Stimulated activated memory B cell treated with anti-CD40 and anti-IgM and Interleukin-4, amounts not matched to agents 10 μg/mL and 1 μg/mL and 100 μg/mL, for 72 hours (primary cell): ENCODE results near the gene ADAMTS4.
A peak's percentile ranks its signal among the peaks of the same experiment; 100 is the strongest.
"Not testable (repeated sequence)": the region's sequence is repeated elsewhere in the genome, so short reads cannot be mapped to it uniquely, and the experiment has no call there.

Source experiments
- ATAC-seq: fragments of 150-1000 bp; cut with Tn5 transposase; 2 replicates; pipeline ENCODE4 v1.10.0; 2021
- H3K27ac Mint-ChIP-seq: one replicate; pipeline ENCODE4 v1.8.0; 2022; ENCODE audit warnings: mild to moderate bottlenecking, mixed read lengths
- H3K27me3 Mint-ChIP-seq: one replicate; pipeline ENCODE4 v1.8.0; 2022; ENCODE audit warnings: mixed read lengths
- H3K36me3 Mint-ChIP-seq: one replicate; pipeline ENCODE4 v1.8.0; 2022; ENCODE audit warnings: mixed read lengths
- H3K4me1 Mint-ChIP-seq: one replicate; pipeline ENCODE4 v1.8.0; 2022; ENCODE audit warnings: mixed read lengths
- H3K4me3 Mint-ChIP-seq: one replicate; pipeline ENCODE4 v1.8.0; 2022; ENCODE audit warnings: mild to moderate bottlenecking, moderate library complexity, mixed read lengths
- H3K9me3 Mint-ChIP-seq: one replicate; pipeline ENCODE4 v1.8.0; 2022; ENCODE audit warnings: mixed read lengths

The ADAMTS4 gene

DNA sequence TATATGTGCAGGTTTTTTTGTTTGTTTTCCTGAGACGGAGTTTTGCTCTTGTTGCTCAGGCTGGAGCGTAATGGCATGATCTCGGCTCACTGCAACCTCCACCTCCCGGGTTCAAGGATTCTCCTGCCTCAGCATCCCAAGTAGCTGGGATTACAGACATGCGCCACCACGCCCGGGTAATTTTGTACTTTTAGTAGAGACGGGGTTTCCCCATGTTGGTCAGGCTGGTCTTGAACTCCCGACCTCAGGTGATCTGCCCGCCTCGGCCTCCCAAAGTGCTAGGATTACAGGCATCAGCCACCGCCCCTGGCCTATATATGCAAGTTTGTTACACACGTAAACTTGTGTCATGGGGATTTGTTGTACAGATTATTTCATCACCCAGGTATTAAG lies 25.8 kb upstream of the ADAMTS4 start:
- H3K36me3 Mint-ChIP-seq = peaks cover 20% of the 10 kb centered on the region
- not testable (repeated sequence) for H3K4me3 Mint-ChIP-seq, H3K9me3 Mint-ChIP-seq, H3K27ac Mint-ChIP-seq, ATAC-seq
- H3K4me1 Mint-ChIP-seq = peaks cover 30% of the 10 kb centered on the region
- H3K27me3 Mint-ChIP-seq = peaks cover 27% of the 10 kb centered on the region

DNA sequence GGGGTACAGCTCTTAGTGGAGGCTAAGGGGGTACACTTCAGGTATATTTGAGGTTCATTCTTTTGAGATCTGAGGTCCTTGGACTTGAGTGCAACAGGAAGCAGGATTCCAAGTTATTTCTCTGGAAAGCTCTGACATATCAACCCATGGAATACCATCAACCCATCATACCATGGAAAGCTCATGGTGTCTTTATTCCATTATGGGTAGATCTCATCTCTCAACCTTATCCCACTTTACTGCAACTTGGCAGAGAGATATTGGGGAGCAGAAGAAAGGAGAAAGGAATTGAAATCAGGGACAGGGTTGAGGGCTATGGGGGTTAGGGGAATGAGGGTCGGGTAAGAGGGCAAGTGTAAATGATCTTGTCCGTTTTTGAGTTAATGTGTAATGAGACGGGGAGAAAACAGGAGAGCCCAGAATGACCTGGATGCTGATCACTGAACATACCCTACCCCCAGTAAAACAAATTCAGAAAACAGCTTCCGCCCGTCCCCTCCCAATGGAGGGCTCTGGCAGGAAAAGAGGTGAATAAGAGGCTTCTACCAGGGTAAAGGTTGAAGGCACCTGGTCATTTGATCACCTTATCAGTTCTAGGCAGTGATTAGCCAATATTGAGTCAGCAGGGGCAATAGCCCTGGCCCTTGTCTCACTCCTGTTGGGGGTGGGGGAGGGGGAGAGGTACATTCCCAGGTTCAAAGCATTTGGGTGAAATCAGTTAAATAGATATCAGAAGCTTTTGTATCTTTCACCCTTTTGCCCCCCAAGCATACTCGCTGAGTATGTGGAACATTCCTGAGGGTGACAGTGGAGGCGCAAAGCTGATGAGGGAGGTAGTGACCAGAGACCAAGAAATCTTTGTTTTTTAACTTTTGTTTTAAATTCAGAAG lies 25.2 kb upstream of the ADAMTS4 start:
- ATAC-seq = no peak
- Mint-ChIP-seq H3K27me3 (peaks cover 27% of the 10 kb centered on the region), H3K9me3 (no peaks in the 10 kb centered on the region), H3K36me3 (peaks cover 13% of the 10 kb centered on the region), H3K4me3 (no peak overlapping the region), H3K27ac (no peak overlapping the region), H3K4me1 (peaks cover 30% of the 10 kb centered on the region)

DNA sequence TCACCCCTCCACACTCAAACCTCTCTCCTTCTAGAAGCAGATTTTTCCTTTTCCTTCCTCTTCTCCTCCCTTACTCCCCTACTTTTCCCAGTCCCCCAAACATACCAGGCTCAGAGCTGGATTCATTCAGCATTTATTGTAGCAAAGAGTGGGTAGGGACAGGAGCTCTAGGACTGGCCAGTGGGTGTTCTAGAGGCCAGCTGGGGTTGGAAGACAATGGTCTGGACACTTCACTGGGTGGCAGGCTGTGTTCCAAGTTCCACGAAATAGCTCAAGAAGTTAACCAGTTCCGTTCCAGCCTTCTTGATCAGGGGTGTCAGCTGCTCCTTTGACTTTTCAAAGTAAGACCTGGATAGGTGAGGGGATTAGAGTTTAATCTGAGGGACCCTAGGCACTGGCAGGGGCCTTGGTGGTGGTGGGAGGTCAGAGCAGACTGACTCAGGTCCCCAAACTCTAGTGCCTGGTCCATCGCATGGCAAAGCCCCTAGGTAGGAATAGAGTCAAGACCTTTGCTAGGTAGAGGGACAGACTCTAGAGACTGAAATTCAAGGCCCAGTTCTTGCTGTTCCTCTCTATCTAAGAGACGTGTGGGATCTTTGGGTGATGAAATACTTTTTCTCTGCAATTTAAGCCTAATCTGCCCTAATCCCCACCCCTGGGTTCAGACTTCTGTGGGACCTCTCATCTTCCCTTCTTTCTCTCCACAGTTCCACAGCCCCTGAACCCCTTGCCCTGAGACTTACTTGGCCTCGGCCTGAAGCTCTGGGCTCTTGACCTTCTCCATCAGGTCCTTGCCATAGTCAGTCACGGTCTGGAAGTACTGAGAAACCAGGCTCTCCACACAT lies 23.5 kb upstream of the ADAMTS4 start:
- ATAC-seq = no peak

DNA sequence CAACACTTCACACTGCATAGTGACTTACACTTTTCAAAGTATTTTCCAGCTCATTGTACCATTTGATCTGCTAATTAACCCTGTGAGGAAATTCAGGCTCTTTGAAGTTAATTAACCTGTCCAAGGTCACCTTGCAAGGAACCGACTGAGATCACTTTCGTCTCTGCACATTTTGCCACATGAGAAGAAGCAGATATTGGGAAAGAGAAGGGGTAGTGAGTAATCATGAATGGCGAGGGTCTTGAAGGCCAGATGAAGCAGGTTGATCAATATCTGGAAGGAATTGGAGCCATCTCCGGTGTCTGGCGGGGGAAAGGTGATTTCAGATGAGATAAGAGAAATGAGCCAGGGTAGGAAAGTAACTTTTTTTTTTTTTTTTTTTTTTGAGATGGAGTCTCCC lies 21.1 kb upstream of the ADAMTS4 start:
- Mint-ChIP-seq H3K27ac (no peak overlapping the region), H3K36me3 (peaks cover 3% of the 10 kb centered on the region), H3K9me3 (no peaks in the 10 kb centered on the region), H3K4me1 (peaks cover 28% of the 10 kb centered on the region), H3K27me3 (peaks cover 38% of the 10 kb centered on the region), H3K4me3 (no peak overlapping the region)
- no peak for ATAC-seq

More for the DNA sequence above, 23.5 kb upstream of the ADAMTS4 start:
- Mint-ChIP-seq H3K27ac (no peak overlapping the region), H3K4me3 (no peak overlapping the region), H3K27me3 (peaks cover 38% of the 10 kb centered on the region), H3K36me3 (no peaks in the 10 kb centered on the region), H3K9me3 (no peaks in the 10 kb centered on the region), H3K4me1 (peaks cover 38% of the 10 kb centered on the region)

DNA sequence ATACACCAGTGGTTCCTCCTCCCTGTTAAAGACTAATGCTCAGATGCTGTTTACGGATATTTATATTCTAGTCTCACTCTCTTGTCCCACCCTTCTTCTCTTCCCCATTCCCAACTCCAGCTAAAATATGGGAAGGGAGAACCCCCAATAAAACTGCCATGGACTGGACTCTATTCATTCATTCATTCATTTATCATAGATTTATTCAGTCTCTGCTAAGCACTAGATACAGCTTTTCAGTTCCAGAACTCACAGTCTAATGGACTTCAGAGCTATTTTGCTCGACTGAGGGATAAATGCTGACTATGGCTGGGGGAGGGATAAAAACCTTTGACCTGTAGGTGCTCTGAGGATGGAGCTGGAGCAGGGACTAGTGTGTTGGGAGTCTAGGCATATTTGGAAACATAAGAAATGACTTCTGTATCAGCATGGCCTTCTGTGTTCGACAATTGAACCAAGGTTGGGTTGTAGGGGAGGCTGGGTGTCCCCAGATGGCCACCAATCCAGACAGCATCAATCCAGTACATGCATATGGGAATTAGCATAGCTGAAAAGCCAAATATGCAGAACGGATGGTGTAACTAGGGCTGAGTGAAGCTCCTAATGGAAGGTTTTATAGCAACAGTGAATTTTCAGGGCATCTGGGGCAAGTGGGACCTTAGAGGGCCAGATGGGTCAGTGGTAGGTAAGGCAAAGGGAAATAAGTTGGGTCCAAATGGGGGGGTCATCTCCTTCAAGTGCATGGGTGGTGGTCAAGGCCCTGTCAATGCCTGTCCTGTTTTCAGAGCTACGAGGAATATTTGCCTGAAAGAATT lies 20.4 kb upstream of the ADAMTS4 start:
- Mint-ChIP-seq H3K4me1 (peaks cover 27% of the 10 kb centered on the region), H3K4me3 (no peak overlapping the region), H3K9me3 (no peaks in the 10 kb centered on the region), H3K36me3 (peaks cover 10% of the 10 kb centered on the region), H3K27me3 (peaks cover 38% of the 10 kb centered on the region), H3K27ac (no peak overlapping the region)
- no peak for ATAC-seq

DNA sequence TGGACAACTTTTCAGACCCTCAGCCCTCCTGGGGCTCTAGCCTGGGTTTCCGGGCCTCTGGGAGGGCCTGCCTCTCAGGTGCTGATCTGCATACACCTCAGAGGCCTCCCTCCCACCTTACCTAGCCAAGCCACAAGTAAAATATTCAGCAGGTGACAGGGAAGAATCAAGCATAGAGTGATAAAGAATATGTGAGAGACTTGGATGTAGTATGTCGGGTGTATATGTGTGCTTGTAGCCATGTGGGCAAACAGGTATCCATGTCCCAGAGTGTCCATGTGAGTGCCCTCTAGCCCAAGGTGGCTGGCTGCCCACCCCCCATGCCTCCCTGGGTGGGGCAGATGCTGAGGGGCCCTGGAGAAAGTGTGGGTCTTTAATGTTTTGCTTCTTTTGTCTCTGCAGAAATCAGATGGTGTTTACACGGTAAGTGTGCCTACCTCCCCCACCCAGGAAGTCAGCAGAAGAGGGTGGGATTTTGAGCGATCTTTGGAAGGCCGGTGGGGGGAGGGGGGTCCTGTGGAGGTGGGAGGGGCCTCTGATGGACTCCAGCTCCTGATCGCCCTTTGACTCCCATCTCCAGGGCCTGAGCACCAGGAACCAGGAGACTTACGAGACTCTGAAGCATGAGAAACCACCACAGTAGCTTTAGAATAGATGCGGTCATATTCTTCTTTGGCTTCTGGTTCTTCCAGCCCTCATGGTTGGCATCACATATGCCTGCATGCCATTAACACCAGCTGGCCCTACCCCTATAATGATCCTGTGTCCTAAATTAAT lies 19.6 kb upstream of the ADAMTS4 start:
- Mint-ChIP-seq H3K36me3 (peaks cover 18% of the 10 kb centered on the region), H3K4me1 (peaks cover 27% of the 10 kb centered on the region), H3K27me3 (peaks cover 30% of the 10 kb centered on the region), H3K9me3 (no peaks in the 10 kb centered on the region), H3K27ac (no peak overlapping the region), H3K4me3 (no peak overlapping the region)
- no peak for ATAC-seq

DNA sequence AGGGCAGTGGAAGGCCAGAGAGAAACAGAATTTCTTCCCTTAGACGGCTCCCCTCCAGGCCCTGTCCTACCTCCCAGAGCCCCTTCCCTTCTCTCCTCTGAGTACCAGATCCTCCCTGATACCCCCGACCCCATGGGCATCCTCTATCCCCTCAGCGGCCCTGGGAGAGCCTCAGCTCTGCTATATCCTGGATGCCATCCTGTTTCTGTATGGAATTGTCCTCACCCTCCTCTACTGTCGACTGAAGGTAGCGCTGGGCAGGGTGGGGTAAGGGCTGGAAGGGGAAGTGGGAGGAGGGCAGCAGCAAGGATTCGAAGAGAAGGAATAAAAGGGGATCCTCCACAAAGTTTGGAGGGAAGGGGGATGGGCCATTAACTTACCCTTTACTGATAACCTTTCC lies 19.0 kb upstream of the ADAMTS4 start:
- no peaks in the 10 kb centered on the region for H3K9me3 Mint-ChIP-seq
- H3K36me3 Mint-ChIP-seq = peaks cover 25% of the 10 kb centered on the region
- H3K27ac Mint-ChIP-seq = no peak overlapping the region
- no peak for ATAC-seq
- H3K27me3 Mint-ChIP-seq = peaks cover 24% of the 10 kb centered on the region
- peaks cover 27% of the 10 kb centered on the region for H3K4me1 Mint-ChIP-seq
- no peak overlapping the region for H3K4me3 Mint-ChIP-seq

DNA sequence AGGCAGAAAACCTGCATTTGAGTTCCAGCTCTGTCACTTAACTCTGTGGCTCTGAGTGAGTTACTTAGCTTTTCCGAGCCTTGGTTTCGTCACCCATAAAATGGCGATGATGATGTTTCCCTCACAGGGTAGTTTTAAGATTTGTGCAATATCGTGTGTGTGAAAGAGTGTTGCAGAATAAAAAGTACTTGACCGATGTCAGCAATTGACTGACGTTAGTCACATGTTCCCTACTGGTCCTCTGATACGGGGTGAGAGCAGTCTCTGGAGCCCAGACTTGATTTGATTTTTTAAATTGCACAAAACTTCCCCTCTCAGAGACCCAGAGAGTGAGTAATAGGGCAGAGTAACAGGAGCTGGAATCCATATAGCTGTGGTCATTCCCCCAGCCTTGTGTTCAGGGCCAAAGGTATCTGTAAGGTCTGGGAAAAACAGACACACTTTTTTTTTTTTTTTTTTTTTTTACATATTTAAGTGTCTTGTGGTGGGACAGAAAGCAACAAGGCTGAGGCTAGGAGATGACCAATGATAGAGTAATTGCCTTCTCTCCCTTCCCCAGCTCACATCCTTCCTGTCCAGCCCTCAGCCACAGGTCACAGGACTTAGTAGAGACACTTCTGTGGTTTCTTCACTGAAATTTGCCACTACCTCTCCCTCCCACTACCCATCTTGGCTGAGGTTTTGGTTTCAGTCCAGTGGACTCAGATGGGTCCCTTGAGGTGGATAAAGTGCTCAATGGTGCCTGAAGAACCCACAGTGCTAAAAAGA lies 18.3 kb upstream of the ADAMTS4 start:
- peak; percentile 91 for ATAC-seq
- H3K27me3 Mint-ChIP-seq = peaks cover 17% of the 10 kb centered on the region
- no peaks in the 10 kb centered on the region for H3K9me3 Mint-ChIP-seq
- peaks cover 29% of the 10 kb centered on the region for H3K36me3 Mint-ChIP-seq
- H3K4me1 Mint-ChIP-seq = peaks cover 27% of the 10 kb centered on the region
- H3K4me3 Mint-ChIP-seq = no peak overlapping the region
- H3K27ac Mint-ChIP-seq = no peak overlapping the region

DNA sequence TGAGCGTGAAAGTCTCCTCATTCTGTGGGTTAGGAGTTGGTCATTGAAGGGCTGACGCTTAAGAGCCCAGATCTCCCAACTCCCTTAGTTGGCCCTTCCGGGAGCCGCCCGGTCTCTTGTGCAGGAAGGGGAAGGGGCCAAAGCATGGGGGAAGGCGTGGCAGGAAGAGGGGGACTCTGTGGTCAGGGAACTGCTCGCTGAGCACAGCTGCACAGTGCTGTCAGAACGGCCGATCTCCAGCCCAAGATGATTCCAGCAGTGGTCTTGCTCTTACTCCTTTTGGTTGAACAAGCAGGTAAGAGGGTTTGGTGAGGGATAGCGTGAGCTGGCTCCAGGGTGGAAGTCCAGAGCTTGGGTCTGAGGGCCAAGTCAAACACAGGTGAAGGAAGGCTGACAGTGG lies 16.2 kb upstream of the ADAMTS4 start, which contains the start of gene FCER1G:
Gene FCER1G, plus strand, starts transcription at position 220 of the 400 bp plus-strand sequence. Its CDS starts 27 bp downstream, at position 247.
- Mint-ChIP-seq H3K27me3 (peaks cover 11% of the 10 kb centered on the region), H3K27ac (no peak within 1 kb of the TSS), H3K9me3 (no peaks in the 10 kb centered on the region), H3K36me3 (peaks cover 49% of the 10 kb centered on the region), H3K4me1 (peaks cover 28% of the 10 kb centered on the region), H3K4me3 (no peak within 1 kb of the TSS)
- no peak for ATAC-seq

DNA sequence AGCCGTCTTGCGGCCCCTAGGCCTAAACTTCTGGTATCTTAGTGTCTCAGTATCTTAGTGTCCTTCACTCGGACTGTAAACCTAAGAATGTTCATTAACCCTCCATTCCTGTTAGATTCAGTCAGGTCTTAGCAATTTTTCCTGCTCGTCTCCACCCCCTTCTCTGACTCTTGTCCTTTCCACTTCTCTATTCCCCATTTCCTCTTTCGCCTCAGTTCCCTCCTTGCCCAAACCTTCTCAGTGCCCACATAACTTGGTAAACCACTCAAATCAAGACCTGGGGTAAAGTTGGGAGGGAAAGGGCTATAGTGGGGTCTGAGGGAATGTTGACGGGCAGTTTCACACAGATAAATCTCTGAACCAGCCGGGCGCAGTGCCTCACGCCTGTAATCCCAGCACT lies 15.5 kb upstream of the ADAMTS4 start:
- ATAC-seq = no peak
- H3K4me3 Mint-ChIP-seq = no peak overlapping the region
- no peak overlapping the region for H3K27ac Mint-ChIP-seq
- no peaks in the 10 kb centered on the region for H3K9me3 Mint-ChIP-seq
- H3K36me3 Mint-ChIP-seq = peaks cover 56% of the 10 kb centered on the region
- H3K27me3 Mint-ChIP-seq = peaks cover 11% of the 10 kb centered on the region
- peaks cover 35% of the 10 kb centered on the region for H3K4me1 Mint-ChIP-seq

DNA sequence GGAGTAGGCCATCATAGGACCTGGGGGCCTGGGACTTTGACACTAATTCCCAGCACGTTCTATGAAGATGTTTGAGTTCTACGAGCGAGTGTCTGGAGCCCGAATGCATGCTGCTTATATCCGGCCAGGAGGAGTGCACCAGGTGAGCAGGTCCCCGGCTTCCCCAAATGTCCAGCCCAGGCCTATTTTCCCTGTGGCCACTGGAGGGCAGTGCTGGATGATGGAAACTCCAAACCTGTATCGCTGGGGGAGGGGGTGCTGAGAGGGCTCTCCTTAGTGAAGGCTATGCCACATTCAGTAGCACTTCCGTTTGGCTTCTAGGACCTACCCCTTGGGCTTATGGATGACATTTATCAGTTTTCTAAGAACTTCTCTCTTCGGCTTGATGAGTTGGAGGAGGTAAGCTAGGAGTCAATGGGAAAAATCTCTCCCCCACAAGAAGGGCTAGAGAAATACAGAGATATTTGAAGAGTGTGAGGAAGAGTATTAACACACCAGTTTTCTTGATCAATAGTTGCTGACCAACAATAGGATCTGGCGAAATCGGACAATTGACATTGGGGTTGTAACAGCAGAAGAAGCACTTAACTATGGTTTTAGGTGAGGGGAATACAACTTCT lies 11.0 kb upstream of the ADAMTS4 start:
- H3K4me1 Mint-ChIP-seq = peaks cover 22% of the 10 kb centered on the region
- no peak overlapping the region for H3K4me3 Mint-ChIP-seq
- no peaks in the 10 kb centered on the region for H3K27me3 Mint-ChIP-seq
- H3K27ac Mint-ChIP-seq = no peak overlapping the region
- no peaks in the 10 kb centered on the region for H3K9me3 Mint-ChIP-seq
- H3K36me3 Mint-ChIP-seq = peaks cover 79% of the 10 kb centered on the region
- peak; percentile 80 for ATAC-seq

DNA sequence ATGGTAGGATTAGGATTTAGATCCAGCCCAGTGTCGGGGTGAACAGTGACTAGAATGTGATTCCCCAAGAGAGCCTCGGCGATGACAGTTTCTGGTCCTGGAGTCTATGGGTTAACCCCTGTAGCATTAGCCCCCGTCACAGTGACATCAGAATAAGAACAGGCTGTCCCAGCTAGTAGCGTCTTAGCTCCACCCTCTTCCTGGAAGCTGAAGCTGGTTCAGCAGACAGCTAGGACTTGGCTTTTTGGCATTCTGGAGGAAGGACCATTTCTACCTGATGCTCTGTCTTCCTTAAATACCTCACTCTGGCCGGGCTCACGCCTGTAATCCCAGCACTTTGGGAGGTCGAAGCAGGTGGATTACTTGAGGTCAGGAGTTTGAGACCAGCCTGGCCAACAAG lies 8.3 kb upstream of the ADAMTS4 start:
- H3K4me1 Mint-ChIP-seq = peaks cover 36% of the 10 kb centered on the region
- peaks cover 64% of the 10 kb centered on the region for H3K36me3 Mint-ChIP-seq
- H3K27me3 Mint-ChIP-seq = no peaks in the 10 kb centered on the region
- no peak overlapping the region for H3K4me3 Mint-ChIP-seq
- no peak overlapping the region for H3K27ac Mint-ChIP-seq
- ATAC-seq = no peak
- H3K9me3 Mint-ChIP-seq = no peaks in the 10 kb centered on the region

DNA sequence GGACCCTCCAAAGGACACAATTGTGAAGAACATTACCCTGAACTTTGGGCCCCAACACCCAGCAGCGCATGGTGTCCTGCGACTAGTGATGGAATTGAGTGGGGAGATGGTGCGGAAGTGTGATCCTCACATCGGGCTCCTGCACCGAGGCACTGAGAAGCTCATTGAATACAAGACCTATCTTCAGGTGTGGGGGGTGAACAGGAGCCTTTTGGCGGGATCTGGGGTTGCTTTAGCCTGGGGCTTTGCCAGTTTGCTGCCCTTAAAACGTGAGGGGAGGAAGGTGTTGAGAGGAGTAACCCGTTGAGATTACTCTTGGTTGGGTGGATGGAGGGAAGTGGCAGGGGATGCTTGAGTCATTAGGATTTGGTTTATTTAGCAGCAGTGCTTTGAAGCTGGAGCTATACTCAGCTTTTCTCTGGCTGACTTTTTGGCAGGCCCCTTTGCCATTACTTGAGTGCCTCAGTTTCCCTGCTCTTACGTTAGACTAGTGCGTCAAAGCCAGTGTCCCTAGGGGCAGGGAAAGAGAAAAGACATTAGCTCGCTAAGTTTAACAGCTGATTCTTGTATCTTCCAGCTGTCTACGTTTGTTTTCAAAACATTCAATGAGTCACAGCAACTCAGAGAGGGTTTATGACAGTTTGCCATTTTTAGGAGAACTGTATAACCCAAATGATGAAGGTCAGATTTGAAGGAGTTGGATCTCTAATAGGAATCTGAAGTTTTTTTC lies 7.7 kb upstream of the ADAMTS4 start:
- H3K27me3 Mint-ChIP-seq = no peaks in the 10 kb centered on the region
- ATAC-seq = no peak
- peaks cover 58% of the 10 kb centered on the region for H3K36me3 Mint-ChIP-seq
- no peaks in the 10 kb centered on the region for H3K9me3 Mint-ChIP-seq
- peaks cover 40% of the 10 kb centered on the region for H3K4me1 Mint-ChIP-seq
- H3K4me3 Mint-ChIP-seq = no peak overlapping the region
- no peak overlapping the region for H3K27ac Mint-ChIP-seq
